Uterus (tissue), 2 donors: ENCODE data around the gene VKORC1L1.

Experiments used
- CTCF ChIP-seq, 4 experiments: fragments of 200-600 bp in 2 of 4; fragments of 450-650 bp in 2 of 4; sonication (generic) in 2 of 4; IDR thresholded peaks; one replicate each; pipeline ENCODE4 v1.5.1; 2016 to 2019; ENCODE audit warnings: antibody characterized with exemption in 4 of 4, mild to moderate bottlenecking in 2 of 4, moderate library complexity in 1 of 4
- POLR2A ChIP-seq, 2 donors: fragments of 450-650 bp; IDR thresholded peaks; one replicate each; pipeline ENCODE4 v1.6.1; 2016; ENCODE audit warnings: antibody characterized with exemption in 2 of 2, mild to moderate bottlenecking in 1 of 2, moderate library complexity in 1 of 2

- no peak for TF ChIP-seq CTCF (IDR thresholded peaks at IDR 0.05)
- no peak for TF ChIP-seq POLR2A (IDR thresholded peaks at IDR 0.05)
These were observed 23.5 kb downstream of the VKORC1L1 start for GRCh38 chr7:65896279-65896870.
